ENCODE measurements around the gene APPL2. TPM values are rescaled to one million over a fixed set of nuclear protein-coding genes. Genes with fewer than 3 reads are reported as not detected.

APPL2 gene
- polyA plus RNA-seq, 1 donor, result 118 TPM

Other genes starting within 250 kb of the APPL2 start
- 11.7 TPM for gene NOPCHAP1, start 249.9 kb downstream of the APPL2 start, polyA plus RNA-seq (ENCODE audit: insufficient read length)
- 1.2 TPM for gene ALDH1L2, start 151.7 kb downstream of the APPL2 start, polyA plus RNA-seq (ENCODE audit: insufficient read length)
- gene WASHC4, start 128.4 kb downstream of the APPL2 start, polyA plus RNA-seq (ENCODE audit: insufficient read length), result 79.2 TPM
- 81.0 TPM for gene C12orf75, start 94.5 kb upstream of the APPL2 start, polyA plus RNA-seq (ENCODE audit: insufficient read length)